HG02870 (cell line): ENCODE results near the gene C10orf105.
A peak's percentile ranks its signal among the peaks of the same experiment; 100 is the strongest.

Source experiments
- ATAC-seq: cut with Tn5 transposase; IDR thresholded peaks from one replicate; pipeline ENCODE4 v1.9.1; 2021; ENCODE audit warnings: mild to moderate bottlenecking, moderate library complexity; ENCODE audit not compliant: unreplicated experiment

The C10orf105 gene

DNA sequence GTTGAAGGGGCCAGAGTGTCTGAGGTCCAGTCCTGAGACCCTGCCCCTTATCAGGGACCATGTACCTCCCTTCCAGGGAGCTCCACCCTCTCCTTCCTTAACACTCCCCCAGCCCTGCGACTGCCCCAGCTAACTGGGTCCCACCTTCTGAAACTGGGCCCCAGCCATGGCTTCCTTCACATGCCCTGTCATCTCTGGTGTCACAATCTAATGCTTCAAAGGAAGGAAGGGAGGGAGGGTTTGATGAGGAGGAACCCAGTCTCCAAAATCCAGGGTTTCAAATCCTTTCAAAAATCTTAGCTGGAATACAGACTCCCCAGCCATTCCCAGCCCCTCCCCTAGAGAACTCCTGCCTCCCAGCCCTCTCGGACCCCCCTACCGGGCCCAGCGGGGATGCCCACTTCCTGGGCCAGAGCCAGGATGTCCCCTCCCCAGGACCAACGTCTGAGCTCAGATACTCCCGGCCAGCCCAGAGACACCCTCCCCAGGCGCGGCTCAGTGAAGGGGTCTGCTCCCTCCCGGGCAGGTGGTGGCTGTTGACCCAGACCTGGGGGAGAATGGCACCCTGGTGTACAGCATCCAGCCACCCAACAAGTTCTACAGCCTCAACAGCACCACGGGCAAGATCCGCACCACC lies 18.0 kb downstream of the C10orf105 start:
- no peak for ATAC-seq

DNA sequence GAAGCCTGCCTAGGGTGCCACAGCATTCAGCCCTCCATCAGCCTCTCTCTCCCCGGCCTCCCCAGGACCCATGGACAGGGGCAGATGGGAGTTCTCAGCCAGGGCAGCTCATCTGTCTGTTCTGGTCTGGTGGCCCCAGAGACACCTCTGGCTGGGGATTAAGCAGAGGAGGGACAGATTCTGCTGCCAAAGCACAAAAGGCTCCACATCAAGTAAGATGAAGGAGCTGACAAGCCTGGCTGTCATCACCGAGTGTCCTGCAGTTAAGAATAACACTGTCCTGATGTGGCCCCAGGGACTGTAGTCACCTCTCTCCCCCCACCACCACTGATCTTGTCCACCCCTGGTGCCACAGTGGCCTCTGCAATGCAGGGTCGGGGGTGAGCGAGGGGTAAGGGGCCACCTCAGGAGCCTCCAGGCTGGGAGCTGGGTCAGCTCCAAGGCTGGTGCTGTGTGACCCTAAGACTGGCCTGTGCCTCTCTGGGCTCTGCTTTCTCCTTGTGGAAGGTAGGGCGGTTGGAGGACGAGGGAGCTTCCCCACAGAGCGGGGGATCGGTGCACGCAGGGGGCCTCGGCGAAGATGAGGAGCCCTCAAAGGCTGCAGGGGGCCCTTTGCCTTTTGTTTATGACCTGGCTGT lies 18.7 kb downstream of the C10orf105 start:
- no peak for ATAC-seq

DNA sequence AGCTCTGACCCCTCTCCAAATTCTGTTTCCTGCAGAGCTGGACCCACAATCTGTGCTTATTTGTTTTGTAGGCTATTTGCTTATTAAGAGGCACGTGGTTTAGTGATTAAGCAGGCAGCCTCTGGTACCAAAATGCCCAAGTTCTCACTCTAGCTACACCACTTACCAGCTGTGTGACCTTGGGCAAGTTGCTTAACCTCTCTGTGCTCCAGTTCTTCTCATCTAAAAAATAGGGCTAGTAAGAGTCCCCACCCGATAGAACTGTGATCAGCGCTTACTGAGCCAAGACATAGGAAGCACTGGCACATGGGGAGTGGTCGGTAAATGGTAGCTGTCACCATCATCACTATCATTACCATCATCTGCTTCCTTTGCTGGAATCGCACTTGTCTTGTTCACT lies 20.8 kb downstream of the C10orf105 start:
- no peak for ATAC-seq

DNA sequence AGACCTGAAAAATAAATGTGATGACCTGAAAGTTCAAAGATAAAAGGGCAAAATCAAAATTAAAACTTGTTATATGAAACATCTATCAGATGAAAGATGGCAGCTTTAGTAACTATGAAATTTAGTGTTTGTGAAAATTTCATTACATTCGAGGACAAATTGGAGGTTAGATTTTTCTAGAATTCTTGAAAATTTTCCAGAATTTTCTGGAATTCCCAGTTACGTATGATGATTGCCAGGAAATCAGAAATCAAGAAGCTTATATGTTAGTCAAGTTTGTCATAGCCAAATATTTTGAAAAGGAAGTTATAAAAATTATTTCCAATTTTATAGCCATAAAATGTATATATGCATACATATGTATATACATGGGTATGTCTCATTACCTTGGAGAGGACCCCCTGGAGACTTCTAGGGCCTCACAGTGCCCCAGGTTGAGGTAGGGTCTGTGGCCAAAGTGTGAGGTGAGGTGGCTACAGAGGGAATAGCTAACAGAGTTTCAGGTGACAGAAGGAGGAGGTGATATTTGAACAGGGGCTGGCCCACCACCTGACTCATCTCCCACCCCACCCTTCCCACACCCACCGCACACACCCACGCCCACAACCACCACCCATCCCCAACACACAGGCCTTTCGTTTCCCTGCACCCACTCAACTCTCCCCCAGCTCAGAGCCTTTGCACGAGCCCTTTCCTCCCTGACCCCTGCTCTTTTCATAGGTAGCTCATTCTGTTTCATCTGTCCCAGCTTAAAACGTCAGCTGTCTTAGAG lies 21.5 kb downstream of the C10orf105 start:
- no peak for ATAC-seq

DNA sequence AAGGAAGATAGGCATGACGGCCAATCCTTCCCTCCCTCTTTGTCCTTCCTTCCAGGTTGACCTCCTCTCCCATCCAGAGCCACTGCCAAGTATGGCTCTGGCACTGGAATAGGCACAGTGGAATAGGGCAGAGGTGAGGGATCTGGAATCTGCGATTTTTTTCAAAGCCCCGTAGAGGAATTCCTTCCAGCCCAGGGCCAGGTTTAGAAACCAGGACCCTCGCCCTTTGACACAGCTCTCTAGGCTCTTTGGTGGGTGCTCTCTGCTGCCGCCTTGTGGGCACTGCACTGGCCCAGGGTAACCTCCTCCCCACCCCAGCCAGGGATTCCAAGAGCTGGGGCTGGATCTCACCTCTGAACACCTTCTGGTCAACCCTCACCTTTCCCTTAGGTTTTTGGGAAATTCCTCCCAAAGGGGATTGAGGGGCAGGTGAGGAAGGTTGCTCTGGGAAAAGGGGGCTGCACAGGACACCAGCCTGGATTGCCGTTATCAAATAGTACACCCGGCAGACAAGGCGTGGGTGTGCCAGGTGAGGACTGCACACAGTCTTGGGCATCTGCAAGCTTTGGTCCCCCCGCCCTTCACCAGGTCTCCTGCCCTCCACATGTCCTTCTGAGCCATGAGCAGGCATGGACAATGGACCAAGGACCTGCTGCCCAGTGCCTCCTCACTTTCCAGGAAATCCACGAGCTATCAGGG lies 22.8 kb downstream of the C10orf105 start:
- no peak for ATAC-seq

DNA sequence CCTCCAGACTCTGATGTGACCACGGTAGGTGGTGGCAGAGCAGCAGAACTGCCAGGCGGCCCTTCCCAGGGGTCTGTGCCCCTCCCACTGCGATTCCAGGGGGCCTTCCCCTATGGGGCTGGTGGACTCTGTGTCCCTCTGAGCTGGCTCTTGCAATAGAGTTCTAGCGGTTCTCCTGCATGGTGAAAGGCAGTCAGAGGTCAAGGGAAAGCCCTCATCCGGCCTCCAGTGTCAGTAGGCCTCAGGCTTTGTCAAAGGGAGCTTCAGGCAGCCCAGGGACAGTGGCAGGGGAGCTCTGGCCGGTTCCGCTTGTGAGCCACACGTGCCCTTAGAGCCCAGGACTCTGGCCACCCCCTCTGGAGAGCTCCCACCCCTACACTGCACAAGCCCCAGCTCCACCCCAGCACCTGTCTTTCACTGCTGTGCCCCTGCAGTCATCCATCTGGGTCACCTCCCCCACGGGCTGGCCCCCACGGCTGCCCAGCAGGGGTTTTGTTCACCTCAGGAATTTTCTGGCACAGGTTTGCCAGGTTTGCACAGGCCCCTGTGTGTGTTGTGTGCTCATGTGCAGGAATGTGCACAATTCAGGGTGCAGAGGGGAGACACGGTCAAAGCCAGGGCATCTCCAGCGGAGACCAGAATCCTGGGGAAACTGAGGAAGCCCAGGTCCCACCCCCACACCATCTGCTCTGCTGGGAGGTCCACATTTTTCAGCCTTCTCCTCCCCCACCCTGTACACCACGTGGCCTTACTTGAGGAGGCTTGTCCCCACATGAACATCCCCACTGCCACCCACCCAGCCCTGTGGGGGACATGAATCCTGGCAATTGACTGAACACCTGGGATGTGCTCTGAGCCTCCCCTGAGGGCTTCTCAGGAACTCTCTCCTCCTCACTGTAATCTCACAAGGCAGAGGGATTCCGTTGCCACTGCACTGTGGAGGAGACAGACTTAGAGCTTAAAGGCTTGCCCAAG lies 23.8 kb downstream of the C10orf105 start:
- no peak for ATAC-seq

DNA sequence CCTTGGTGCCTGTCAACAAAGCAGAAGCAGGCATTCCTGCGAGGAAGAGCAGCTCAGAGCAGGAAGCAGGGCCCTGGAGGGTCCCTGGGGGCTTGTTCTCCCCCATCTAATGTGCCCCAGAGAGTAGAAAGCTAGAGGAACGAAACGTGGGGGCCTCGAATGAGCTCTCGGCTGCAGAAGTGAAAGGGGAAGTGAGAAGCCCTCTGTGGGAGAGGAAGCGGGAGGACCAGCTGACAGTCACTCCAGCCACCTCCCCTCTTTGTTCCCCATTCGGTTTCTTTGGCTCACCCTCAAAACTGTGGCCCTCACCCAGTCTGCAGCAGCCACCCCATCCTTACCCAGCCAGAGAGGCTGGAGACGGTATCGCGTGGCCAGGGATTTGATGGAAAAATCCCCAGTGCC lies 25.0 kb downstream of the C10orf105 start:
- peak; percentile 72 for ATAC-seq

DNA sequence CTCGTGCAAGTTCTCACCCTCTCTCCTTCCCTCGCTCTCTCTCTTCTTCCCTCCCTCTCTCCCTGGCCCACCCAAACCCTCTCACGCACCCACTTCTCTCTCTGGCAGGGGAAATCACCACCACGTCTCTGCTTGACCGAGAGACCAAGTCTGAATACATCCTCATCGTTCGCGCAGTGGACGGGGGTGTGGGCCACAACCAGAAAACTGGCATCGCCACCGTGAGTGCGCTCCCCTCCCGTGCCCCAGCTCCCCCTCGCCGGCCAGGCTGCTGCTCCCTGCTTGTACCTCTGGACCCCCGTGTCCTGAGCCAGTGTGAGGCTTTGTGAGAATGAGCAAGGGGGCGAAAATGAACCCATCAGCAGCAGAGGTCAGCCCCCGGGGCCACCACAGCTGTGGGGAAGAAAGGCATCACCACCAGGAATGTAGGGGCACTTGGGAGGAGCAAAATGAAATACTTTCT lies 25.5 kb downstream of the C10orf105 start:
- ATAC-seq: no peak

DNA sequence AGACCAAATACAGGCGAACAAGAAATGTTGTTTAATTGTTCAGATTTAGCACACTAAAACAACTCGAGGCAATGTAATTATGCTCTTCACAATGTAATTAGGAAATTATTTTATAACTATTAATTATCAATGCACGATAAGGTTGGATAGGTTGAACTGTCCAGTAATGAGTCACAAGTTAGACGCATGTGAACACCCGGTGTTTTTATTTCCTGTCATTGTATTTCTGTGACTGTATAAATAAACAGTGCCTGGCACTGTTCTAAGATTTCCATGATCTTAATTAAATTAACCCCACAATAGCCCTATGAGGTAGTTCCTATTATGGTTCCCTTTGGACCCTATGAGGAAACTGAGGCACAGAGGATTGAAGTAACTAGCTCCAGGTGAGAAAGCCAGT lies 26.2 kb downstream of the C10orf105 start:
- ATAC-seq: no peak

DNA sequence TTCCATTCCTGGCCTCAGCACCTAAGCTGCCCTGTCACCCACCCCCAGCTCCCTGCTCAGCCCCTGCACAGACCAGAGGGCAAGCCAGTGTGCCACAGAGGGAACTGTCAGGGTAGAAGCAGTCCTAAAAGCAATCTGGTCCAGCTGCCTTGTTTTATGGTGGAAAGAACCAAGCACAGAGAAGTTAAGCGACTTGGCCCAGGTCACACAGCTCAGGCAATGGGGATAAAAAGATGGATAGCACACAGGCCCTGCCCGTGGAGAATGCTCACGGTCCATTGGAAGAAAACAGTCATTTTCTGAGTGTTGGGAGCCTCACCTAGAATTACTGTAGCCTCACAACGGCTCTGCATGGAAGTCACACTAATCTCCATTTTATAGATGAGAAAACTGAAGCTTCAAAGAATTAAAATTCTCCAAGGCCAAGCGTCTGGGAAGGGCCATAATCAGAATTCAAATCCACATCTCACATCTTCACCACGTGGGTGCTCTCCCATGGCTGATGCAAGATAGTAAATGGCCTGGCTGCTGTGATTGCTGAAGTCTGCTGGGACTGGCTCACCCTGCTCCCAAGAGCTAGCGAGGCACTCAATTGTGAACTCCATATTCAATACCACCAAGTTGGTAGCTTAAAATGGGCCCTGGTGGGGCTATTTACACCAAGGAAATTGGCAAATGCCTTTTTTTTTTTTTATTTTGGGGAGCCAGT lies 26.8 kb downstream of the C10orf105 start:
- ATAC-seq: no peak

DNA sequence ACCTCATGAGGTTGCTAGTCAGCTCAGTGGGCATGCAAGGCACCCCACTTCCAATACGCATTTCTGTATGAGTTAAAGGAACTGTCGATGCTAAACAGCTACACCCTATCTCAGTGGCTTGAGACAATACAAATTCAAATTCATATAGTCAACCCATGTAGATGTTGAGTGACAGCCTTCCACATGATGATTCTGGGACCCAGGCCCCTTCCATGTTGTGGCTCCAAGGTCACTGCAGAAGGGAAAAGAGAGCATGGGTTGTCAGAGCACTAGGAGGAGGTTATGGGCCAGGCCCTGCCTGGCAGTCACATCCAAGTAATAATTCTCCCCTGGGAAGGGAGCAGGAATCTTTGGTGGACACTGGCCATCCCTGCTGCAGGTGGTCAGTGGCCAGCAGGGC lies 28.2 kb downstream of the C10orf105 start:
- ATAC-seq: no peak

DNA sequence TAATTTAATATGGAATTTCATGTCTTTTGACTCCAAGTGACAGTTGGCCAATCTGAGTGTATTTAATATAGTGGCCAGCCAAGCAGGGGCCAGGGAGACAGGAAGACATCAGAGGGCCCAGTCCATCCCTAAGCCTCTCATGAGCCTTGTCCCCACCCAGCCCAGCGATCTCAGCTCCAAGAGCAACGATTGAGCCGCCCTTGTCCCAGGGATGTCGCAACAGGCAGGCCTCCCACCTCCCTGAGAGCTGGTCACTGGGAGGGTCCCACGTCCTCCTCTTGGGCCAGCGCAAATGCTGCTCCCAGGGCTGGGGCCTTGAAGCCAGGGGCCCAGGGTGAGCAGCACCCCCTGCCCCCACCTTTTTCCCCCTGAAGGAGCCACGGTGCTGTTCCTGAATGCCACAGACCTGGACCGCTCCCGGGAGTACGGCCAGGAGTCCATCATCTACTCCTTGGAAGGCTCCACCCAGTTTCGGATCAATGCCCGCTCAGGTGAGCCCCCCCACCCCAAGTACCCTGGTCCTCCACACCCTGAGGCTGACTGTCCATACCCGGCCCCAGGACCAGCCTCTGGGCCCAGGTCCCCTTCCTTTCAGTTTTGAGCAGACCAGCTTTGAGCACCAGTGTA lies 29.4 kb downstream of the C10orf105 start:
- ATAC-seq: no peak

DNA sequence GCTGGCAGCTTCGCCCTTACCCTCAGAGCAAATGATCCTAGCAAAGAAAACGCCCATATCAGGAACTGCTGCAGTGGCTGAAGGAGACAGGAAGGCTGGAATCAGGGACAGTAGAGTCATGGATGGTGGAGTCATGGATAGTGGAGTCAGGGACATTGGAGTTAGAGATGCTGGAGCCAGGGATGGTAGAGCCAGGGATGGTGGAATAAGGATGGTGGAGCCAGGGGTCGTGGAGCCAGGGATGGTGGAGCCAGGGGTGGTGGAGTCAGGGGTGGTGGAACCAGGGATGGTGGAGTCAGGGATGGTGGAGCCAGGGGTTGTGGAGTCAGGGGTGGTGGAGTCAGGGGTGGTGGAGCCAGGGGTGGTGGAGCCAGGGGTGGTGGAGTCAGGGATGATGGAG lies 31.3 kb downstream of the C10orf105 start:
- ATAC-seq: no peak

DNA sequence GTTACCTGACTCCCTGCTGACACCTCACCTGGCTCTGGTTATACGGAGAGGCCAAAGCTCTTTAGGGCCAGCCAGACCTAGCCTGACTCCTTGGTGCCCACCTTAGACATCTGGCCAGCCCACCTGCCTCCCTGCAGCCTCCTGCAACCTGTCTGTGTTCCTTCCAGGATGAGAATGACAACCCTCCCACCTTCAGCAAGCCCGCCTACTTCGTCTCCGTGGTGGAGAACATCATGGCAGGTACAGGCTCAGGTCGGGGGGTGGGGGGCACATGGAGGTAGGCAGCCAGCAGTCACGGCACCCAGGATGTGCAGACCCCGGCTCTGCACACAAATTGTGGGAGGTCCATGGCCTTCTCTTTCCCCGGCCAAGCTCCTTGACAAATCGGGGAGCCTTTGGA lies 32.1 kb downstream of the C10orf105 start:
- no peak for ATAC-seq

DNA sequence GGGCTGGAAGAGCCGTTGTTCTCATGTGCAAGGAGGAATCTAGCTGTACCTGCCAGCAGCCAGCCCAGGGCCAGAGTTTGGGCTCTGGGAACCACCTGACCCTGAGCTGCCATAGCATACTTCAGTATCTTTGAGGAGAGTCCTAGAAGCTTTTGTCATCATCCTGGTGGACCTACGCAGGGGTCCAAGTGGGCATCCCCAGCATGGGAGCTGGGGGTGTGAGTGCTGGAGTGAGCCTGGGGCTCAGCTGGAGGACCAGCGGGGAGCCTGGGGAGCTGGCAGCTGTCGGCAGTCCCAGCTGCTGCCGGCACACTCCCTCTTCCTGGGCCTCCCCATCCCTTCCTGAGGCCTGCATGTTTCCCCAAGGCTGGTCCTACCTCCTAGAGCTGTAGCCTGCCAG lies 32.5 kb downstream of the C10orf105 start:
- ATAC-seq: no peak

DNA sequence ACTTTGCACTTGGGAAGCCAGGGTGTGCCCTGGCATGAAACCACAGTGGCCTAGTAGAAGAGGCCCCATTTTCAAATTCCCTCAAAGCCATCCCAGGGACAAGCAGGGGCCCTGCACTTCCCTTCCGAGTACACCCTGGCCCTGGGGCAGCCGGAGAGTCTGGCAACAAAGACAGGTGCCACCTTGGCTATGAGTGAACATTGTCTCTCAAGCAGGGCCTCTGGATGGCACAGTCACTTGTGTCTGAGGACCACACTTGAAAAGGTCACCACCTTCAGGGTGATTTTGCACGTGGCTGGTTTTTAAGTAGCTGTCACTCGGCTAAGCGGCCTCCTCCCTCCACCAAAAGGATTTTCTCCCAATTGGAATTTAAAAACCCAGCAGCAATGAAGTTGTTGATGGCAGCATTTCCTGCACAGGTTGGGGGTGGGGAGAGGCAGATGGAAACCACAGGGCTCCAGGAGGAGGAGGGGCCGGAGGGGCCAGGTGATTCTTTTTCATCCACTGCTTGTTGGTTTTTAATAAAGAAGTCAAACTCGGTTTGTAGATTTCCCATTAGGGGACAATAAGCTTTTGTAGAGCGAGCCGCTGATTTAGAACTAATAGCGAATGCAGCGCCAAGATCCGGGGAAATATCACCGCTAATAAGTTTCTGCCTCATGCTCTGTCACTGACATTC lies 33.9 kb downstream of the C10orf105 start:
- ATAC-seq: no peak

DNA sequence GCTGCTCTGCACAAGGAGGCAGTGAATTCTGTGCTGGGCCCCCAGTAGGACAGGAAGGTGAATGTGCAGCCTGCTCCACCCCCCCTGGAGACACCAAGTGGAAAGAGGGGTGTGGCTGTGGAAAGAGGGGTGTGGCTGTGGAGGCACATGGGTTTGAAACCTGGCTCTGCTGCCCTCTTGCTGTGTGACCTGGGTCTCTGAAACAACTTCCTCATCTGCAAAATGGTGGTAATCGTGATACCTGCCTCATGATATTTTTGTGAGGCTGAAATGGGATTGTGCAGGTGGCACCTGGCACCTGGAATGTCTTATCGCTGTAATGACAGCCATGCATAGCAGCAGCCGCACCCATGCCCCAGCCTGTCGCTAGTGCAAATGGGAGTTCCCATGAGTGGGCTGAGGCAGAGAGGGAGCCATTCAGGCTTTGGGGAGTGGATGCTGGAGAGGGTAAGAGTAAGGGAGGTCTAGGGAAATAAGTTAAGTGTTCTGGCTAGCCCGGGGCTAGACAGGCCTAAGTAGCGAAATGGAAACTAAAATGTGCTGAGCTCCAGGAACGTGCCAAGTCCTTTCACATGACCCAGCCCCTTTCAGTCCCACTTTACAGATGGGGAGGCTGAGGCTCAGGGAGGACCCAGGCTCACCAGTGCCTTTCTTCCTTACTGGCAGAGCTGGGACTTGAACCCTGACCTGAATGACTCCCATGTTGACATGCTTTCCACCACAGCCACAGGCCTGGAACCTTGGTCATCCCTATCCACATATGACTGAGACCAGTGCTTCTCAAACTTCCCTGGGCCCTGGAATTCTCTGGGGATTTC lies 35.0 kb downstream of the C10orf105 start:
- ATAC-seq: no peak

DNA sequence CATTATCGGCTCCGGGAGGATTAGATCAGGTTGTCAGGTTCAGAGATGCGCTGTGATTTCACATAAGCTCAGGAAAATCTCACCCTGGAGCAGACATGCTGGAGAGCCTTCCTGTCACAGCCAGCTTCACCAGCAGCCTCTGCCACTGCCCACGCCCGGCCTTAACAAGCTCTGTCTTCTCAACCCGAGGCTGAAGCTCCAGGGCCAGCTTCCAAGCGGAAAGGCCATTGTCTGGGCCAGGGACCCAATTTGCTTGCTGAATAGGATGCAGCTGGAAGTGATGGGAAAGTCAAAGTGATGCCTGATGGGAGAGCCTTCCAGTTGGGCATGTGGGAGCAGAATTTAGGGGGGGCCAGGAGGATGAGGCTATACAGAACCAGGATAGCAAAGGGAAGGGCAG lies 36.3 kb downstream of the C10orf105 start:
- ATAC-seq: no peak
